Nephron (organoid): ENCODE measurements around the gene MFRP.

Source experiments
- H3K27ac Mint-ChIP-seq, 3 experiments: 2 replicates each; pipeline ENCODE4 v1.8.0; 2020; ENCODE audit warnings: mixed read lengths in 3 of 3, mild to moderate bottlenecking in 2 of 3, moderate library complexity in 1 of 3
- H3K27me3 Mint-ChIP-seq: 2 replicates; pipeline ENCODE4 v1.8.0; 2021; ENCODE audit warnings: low read depth, mild to moderate bottlenecking, moderate library complexity, mixed read lengths
- H3K36me3 Mint-ChIP-seq: 2 replicates; pipeline ENCODE4 v1.8.0; 2020; ENCODE audit warnings: low read depth, mixed read lengths
- H3K4me1 Mint-ChIP-seq: 2 replicates; pipeline ENCODE4 v1.8.0; 2020; ENCODE audit warnings: mixed read lengths
- H3K4me3 Mint-ChIP-seq, 3 experiments: 2 replicates each; pipeline ENCODE4 v1.8.0; 2020; ENCODE audit warnings: mild to moderate bottlenecking in 3 of 3, mixed read lengths in 3 of 3, moderate library complexity in 2 of 3
- H3K9me3 Mint-ChIP-seq: 2 replicates; pipeline ENCODE4 v1.8.0; 2020; ENCODE audit warnings: mixed read lengths
- TF ChIP-seq, protein P1 (sequence below), 3 experiments: fragments of 200-600 bp; sonication (generic); IDR thresholded peaks; one replicate each; pipeline ENCODE4 v1.5.0; 2021; ENCODE audit warnings: antibody characterized with exemption in 3 of 3; ENCODE audit not compliant: unreplicated experiment in 3 of 3

MFRP gene

DNA sequence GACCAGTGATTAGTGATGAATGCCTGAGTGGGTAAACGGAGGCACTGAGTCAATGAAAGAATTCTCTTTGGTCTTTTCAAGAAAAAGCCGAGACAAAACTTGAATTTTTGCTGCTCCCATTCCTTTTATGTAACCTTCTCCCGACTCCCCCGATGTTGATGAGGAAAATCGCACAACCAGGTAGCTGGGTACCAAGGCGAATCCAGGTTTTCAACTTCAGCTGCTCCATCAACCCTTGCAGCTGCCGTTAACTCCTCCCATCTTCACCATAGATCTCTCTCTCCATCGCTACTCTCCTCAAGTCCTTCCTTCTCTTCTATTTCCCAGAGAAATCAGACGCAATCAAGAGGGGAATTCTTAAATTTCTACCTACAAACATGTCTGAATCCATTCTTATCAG, 35.6 kb upstream of the MFRP start:
- H3K9me3 Mint-ChIP-seq: no peaks in the 10 kb centered on the region
- H3K4me3 Mint-ChIP-seq: no peak overlapping the region
- H3K36me3 Mint-ChIP-seq: no peaks in the 10 kb centered on the region
- TF ChIP-seq, protein P1, sequence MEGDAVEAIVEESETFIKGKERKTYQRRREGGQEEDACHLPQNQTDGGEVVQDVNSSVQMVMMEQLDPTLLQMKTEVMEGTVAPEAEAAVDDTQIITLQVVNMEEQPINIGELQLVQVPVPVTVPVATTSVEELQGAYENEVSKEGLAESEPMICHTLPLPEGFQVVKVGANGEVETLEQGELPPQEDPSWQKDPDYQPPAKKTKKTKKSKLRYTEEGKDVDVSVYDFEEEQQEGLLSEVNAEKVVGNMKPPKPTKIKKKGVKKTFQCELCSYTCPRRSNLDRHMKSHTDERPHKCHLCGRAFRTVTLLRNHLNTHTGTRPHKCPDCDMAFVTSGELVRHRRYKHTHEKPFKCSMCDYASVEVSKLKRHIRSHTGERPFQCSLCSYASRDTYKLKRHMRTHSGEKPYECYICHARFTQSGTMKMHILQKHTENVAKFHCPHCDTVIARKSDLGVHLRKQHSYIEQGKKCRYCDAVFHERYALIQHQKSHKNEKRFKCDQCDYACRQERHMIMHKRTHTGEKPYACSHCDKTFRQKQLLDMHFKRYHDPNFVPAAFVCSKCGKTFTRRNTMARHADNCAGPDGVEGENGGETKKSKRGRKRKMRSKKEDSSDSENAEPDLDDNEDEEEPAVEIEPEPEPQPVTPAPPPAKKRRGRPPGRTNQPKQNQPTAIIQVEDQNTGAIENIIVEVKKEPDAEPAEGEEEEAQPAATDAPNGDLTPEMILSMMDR (IDR thresholded peaks at IDR 0.05; ENCODE audit: unreplicated experiment in 3 of 3): no peak
- no peak overlapping the region for H3K27ac Mint-ChIP-seq
- H3K27me3 Mint-ChIP-seq: peaks cover 9% of the 10 kb centered on the region
- peaks cover 19% of the 10 kb centered on the region for H3K4me1 Mint-ChIP-seq

DNA sequence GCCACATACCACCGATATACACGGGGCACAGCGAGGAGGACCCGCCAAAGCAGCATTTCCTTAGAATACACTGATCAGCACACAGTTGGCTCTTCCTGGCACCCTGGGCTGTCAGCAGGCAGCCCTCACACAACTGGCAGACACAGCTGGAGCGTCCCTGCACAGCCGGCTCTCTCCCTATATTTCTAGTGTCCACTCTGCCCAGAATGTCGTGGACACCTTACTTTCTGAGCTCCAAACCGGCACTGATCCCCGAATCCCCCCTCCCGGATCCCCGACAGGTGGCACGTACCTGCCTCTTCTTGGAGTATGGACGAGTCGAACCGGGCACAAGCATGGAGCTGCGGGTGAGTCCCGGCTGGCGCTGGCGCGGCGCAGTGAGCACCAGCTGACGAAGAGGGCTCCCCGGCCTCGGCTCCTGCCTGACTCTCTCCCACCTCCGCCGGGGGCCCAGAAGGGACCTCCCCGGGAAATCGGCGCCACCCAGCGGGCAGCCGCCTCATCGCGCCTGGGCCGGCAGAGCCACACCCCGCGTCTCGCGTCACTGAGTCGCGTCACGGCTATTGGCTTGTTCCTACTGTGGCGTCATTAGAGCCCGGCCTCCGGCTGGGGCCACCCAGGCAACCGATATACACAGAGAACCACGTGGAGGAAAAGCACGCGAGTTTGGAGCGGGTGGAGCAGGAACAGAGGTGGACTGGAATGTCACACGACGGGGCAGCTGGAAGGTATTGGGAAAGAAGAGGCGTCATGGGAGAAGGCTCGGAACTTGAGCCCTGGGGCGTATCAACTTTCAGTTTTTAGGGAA, 34.9 kb upstream of the MFRP start, which contains the start of gene USP2:
TSS of gene USP2 (minus strand) at position 510 of the 808 bp plus-strand sequence. CDS start 8,210 bp downstream, outside the sequence.
- Mint-ChIP-seq H3K27ac (peak within 1 kb of the TSS in 1 of 3 experiments; percentile 59), H3K4me3 (peak within 1 kb of the TSS in 1 of 3 experiments; percentile 10), H3K27me3 (peaks cover 9% of the 10 kb centered on the region), H3K36me3 (no peaks in the 10 kb centered on the region), H3K4me1 (peaks cover 23% of the 10 kb centered on the region), H3K9me3 (no peaks in the 10 kb centered on the region)
- TF ChIP-seq, protein P1 (IDR thresholded peaks at IDR 0.05; ENCODE audit: unreplicated experiment in 3 of 3): peak; percentile 90 to 95 (median 92)

DNA sequence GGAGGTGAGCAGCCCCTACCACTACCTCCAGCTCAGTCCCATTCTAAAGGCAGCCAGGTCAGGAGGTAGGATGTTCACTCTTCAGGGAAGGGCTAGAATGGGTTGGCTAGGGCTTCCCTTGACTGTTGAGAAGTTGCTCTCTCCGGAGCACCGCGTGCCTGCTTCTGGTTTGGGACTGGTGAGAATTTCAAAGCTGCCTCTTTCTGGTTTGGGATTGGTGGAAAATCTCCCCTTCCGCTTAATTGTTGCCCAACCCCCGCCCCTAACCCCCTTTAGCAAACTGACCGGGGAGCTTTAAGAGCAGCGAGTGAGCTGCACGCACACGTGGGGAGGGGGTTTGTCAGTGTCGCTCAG, 34.3 kb upstream of the MFRP start:
- H3K27me3 Mint-ChIP-seq: peaks cover 9% of the 10 kb centered on the region
- no peaks in the 10 kb centered on the region for H3K9me3 Mint-ChIP-seq

DNA sequence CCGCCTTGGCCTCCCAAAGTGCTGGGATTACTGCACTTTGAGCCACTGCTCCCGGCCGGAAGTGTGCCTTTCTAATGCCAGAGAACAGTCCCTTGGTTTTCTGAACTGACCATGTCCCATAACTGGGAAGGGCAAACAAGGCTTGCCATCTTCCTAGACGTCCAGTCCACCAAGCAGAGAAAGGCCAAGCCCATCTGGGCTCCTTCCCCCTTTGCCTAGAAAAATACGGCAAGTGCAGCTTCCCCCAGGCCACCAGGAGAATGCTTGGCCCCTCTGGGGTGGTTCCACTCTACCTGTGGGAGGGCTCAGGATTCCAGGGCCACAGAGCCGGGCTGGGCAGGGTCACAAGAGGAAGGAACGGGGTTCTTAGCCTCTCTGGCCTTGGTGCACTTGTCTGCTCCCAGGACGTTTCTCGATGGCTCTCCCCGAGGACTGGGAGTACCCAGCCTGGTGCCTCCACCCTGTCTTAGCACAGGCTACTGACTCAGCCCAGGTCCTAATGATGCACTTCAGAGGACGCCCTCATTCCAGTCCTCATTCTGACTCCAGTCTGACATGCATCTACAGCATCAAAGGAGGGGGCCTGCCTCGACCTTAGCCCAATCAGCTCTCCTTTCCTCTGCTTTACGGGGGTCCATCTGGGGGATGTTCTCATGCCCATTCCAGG, 33.8 kb upstream of the MFRP start:
- TF ChIP-seq, protein P1 (IDR thresholded peaks at IDR 0.05; ENCODE audit: unreplicated experiment in 3 of 3): no peak
- H3K4me3 Mint-ChIP-seq: peak overlapping the region in 1 of 3 experiments; percentile 10
- H3K36me3 Mint-ChIP-seq: no peaks in the 10 kb centered on the region
- no peaks in the 10 kb centered on the region for H3K9me3 Mint-ChIP-seq
- peaks cover 33% of the 10 kb centered on the region for H3K4me1 Mint-ChIP-seq
- H3K27ac Mint-ChIP-seq: no peak overlapping the region
- H3K27me3 Mint-ChIP-seq: peaks cover 9% of the 10 kb centered on the region

More for the DNA sequence above, 34.3 kb upstream of the MFRP start:
- Mint-ChIP-seq H3K27ac (peak overlapping the region in 1 of 3 experiments; percentile 59), H3K4me1 (peaks cover 28% of the 10 kb centered on the region), H3K4me3 (peak overlapping the region in 1 of 3 experiments; percentile 10), H3K36me3 (no peaks in the 10 kb centered on the region)
- TF ChIP-seq, protein P1 (IDR thresholded peaks at IDR 0.05; ENCODE audit: unreplicated experiment in 3 of 3): no peak

DNA sequence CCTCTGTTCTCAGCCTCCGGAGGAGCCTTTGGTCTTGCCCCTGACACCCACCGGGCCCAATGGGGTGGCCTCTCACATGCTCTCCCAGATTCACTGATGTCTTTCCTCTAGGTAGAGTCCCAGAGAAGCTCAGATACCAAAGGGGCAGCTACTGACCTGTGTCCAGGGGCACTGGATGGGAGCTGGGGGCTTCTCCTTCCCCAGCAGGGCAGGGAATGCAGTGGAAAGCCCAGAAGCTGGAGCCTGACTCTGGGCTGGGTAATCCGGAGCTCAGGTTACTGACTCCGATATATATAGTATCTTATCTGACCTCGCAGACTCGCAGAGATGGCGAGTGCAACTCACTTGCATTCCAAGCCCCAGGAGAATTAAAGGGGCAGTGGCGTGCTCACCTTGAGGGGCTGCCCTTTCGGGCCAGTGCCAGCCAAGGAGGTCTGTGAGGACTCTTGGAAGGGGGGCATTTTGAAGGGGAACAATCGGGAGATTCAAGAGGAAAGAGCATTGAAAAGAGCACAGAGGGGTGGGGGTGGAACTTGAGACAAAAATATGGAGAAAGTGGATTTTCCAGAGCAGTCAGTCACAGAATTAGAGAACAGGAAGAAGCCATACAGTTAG, 32.5 kb upstream of the MFRP start:
- no peaks in the 10 kb centered on the region for H3K9me3 Mint-ChIP-seq
- TF ChIP-seq, protein P1 (IDR thresholded peaks at IDR 0.05; ENCODE audit: unreplicated experiment in 3 of 3): no peak
- peak overlapping the region in 1 of 3 experiments; percentile 24 for H3K27ac Mint-ChIP-seq
- peaks cover 45% of the 10 kb centered on the region for H3K4me1 Mint-ChIP-seq
- H3K27me3 Mint-ChIP-seq: peaks cover 9% of the 10 kb centered on the region
- no peaks in the 10 kb centered on the region for H3K36me3 Mint-ChIP-seq
- peak overlapping the region; percentile 62 to 70 (median 69) for H3K4me3 Mint-ChIP-seq
